Activated naive CD4-positive, alpha-beta T cell treated with Interleukin-2 at 50 U/mL for 16 hours (primary cell): Measurements from ENCODE around the gene ABHD16B.
A peak's percentile ranks its signal among the peaks of the same experiment; 100 is the strongest.

Experiments
- DNase-seq: peaks from one replicate; pipeline ENCODE4 v3.0.0-alpha.2; 2020

Gene ABHD16B

GRCh38 chr20:63881451-63882226, 20.3 kb downstream of the ABHD16B start:
- no peak for DNase-seq

DNA sequence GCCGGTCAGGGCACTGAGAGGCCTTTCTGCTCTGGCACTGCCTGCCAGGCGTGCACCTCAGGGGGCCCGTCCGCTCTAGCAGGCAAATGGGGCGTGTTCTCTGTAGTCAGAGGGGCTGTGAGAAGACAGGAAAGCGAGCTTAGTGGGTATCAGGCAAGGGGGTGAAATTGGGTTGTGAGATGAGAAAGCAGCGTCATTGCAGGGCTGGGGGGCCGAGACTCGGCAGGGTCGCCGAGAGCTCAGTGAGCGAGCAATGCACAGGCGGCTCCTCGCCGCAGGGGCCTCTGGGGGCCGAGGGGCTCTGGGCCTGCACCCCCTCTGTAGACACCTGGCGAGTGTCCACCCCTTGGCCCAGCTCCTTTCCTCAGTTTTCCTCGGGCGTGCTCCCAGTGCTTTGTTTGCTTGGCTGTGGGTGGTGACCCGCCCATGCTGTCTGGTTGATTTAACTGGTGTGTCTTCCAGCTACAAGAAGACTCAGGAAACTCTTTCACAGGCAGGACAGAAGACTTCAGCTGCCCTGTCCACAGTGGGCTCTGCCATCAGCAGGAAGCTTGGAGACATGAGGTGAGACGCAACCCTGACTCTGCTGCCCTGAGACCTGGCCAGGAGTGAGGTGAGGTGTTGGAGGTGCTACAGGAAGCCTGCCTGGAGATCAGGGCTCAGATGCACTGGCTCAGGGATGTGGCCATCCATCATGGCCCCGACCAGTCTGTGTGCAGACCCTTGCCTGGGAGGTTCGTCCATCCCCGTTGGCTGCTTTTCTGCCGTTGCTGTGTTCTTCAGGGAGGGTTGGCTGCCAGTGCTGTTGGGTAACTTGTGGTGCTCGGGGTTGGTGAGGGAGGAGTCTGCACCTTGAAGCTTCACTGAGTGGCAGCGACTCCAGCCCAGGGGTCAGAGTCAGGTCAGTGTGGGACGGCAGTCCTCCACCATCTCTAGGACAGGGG, 21.2 kb downstream of the ABHD16B start:
- no peak for DNase-seq

DNA sequence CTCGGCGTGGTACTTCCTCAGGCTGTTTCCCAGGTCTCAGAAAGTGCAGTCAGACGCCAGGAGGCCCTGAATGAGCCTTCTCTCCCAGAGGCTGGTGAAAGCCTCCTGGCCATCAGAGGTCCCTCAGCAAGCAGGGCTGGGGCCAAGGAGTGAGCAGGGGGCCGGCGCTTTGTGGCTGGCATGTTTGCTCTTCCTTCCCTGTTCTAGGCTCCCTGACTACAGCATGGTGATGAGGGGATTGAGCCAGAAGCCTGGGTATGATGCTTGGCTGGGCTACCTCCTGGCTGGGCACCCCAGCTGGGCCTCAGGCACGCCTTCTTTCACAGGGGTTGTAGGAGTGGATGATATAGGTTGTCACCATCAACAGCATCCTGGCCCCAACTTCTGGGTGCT, 21.9 kb downstream of the ABHD16B start:
- DNase-seq = no peak

GRCh38 chr20:63884506-63885263, 23.4 kb downstream of the ABHD16B start:
- no peak for DNase-seq

- DNase-seq = no peak
Observed at GRCh38 chr20:63885264-63886053, 24.2 kb downstream of the ABHD16B start.

GRCh38 chr20:63886054-63886419, 24.7 kb downstream of the ABHD16B start:
- no peak for DNase-seq

GRCh38 chr20:63886921-63887320, 25.6 kb downstream of the ABHD16B start:
- no peak for DNase-seq

DNA sequence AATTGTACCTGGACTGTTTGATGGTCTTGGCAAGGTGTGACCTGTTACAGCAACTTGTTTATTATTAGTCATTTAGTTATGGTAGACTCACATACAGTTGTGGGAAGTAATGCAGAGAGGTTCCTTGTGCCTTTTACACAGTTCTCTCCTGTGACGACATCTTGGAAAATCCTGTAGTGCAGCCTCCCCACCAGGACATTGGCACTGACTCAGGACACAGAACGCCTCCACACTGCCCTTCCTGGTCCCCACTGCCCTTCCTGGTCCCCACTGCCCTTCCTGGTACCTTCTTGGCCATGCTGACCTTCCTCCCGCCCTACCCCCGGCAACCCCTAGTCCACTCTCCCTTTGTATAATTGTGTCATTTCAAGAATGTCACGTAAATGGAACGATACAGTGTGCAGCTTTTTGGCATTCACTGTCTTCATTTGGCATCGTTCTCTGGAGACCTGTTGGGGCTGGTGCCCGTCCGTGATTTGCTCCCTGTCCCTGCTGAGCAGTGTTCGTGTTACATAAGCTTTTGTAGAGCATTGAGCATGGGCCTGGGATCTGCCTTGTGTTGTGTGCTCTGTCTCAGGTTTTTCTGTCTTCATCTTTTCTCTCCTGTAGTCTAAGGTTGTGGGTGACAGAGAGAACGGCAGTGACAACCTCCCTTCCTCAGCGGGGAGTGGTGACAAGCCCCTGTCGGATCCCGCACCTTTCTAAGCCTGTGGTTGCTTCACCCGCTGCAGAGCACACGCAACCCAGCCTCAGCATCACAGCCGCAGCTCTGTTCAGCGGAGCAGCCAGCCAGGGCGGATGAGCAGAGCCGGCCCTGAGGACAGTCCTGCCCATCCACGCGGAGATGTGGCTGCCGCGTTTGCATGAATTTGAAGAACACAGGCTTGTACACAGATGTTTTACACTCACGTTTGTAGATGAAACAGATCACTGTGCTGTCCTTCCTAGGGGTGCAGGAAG, 28.2 kb downstream of the ABHD16B start:
- DNase-seq = no peak

- DNase-seq = no peak
Observed at GRCh38 chr20:63890201-63890576, 28.9 kb downstream of the ABHD16B start.

DNA sequence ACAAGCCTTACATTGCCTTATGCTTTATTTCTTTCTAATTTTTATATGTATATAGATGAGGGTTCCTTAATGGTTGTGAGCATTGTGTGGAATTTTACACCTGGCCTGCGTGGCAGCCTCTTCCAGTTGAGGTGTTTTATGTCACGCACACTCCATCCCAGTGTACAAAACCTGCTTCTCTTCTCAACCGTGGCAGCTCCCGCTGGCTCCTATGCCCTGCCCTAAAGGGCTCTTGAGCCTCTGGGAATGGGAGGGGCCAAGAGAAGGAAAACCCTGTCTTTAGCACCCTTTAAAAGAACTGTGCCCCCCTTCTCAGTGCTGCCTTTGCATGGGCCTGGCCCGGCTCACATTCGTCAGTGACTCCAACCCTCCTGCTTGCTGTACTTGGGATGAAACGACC, 29.3 kb downstream of the ABHD16B start:
- DNase-seq = no peak

- no peak for DNase-seq
Observed at GRCh38 chr20:63891061-63892002, 30.0 kb downstream of the ABHD16B start.

- DNase-seq = no peak
Observed at GRCh38 chr20:63892402-63892801, 31.1 kb downstream of the ABHD16B start.

DNA sequence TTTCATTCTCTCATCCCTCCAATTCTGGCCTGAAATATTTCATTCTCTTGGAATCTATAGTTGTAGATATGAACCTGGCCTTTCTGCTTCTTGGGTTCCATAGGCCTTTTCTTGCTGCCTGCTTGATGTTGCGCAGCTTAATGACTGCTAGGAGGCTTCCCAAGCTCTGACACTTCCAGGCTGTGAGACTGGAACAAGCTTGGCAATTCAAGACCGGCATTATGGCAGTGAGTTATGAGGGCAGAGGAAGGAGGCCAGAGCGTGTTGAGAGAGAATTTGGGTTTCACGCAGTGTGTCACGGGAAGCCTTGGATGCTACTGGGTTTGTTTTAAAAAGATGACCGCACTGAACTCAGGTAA, 32.7 kb downstream of the ABHD16B start:
- DNase-seq = no peak

GRCh38 chr20:63894358-63895201, 33.3 kb downstream of the ABHD16B start, which contains the start of gene DNAJC5:
Gene DNAJC5 (plus strand): TSS chr20:63895126. CDS start chr20:63928346, 33,220 bp downstream.
- DNase-seq = peak; percentile 95

- DNase-seq = no peak
Observed at GRCh38 chr20:63895202-63895951, 34.1 kb downstream of the ABHD16B start.

DNA sequence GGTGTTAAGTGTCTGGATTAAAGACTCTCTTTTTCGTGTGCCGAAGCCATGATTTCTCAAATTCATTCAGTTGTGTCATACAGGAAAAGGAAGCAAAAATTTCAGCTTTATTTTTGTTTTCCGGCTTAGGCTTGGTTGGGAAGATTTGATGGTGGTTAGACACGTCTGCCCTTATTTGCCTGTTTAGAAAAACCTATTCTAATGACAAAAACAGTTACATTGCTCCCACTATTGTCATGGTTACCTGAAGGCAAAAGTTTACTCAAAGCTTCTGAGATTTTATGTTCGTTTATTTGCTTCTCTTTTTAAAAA, 34.6 kb downstream of the ABHD16B start:
- no peak for DNase-seq

- peak; percentile 41 for DNase-seq
Observed at GRCh38 chr20:63896264-63897105, 35.2 kb downstream of the ABHD16B start.
